Measurements from ENCODE around the gene SPZ1. TPM values are rescaled to one million over a fixed set of nuclear protein-coding genes. Genes with fewer than 3 reads are reported as not detected.
"Not testable (repeated sequence)": the region's sequence is repeated elsewhere in the genome, so short reads cannot be mapped to it uniquely, and the experiment has no call there.

The SPZ1 gene, protein sequence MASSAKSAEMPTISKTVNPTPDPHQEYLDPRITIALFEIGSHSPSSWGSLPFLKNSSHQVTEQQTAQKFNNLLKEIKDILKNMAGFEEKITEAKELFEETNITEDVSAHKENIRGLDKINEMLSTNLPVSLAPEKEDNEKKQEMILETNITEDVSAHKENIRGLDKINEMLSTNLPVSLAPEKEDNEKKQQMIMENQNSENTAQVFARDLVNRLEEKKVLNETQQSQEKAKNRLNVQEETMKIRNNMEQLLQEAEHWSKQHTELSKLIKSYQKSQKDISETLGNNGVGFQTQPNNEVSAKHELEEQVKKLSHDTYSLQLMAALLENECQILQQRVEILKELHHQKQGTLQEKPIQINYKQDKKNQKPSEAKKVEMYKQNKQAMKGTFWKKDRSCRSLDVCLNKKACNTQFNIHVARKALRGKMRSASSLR
- not detected for total RNA-seq

DNA sequence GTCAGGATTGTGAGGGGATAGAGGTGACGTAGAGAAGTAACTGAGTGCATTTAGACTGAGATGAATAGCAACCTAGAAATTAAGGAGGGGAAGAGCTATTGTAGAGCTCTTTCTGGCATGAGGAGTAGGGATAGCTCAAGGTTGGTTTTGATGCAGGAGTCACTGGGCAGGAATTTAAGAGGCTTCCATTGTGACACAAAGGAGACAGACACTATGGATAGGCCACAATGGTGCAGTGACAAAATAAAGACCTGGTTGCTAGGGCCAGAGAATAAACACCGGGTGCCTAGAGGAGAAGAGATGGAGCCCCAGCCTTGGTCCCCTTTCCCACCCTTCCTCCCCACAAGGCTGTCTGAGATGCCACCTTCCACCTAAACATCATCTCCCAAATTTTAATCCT lies at the start of gene SPZ1:
SPZ1 (plus strand) TSS at position 301 of the 400 bp plus-strand sequence. CDS start 214 bp downstream, outside the sequence.
- H3K4me3 ChIP-seq = no peak within 1 kb of the TSS
- H3K36me3 ChIP-seq = no peaks in the 10 kb centered on the region
- no peak within 1 kb of the TSS for H3K27ac ChIP-seq
- H3K27me3 ChIP-seq = no peaks in the 10 kb centered on the region
- intact Hi-C loops (cut with DNase I) = no loop called here
- no peak for DNase-seq
- TF ChIP-seq, protein P1, sequence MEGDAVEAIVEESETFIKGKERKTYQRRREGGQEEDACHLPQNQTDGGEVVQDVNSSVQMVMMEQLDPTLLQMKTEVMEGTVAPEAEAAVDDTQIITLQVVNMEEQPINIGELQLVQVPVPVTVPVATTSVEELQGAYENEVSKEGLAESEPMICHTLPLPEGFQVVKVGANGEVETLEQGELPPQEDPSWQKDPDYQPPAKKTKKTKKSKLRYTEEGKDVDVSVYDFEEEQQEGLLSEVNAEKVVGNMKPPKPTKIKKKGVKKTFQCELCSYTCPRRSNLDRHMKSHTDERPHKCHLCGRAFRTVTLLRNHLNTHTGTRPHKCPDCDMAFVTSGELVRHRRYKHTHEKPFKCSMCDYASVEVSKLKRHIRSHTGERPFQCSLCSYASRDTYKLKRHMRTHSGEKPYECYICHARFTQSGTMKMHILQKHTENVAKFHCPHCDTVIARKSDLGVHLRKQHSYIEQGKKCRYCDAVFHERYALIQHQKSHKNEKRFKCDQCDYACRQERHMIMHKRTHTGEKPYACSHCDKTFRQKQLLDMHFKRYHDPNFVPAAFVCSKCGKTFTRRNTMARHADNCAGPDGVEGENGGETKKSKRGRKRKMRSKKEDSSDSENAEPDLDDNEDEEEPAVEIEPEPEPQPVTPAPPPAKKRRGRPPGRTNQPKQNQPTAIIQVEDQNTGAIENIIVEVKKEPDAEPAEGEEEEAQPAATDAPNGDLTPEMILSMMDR (IDR thresholded peaks at IDR 0.05) = no peak
- H3K4me1 ChIP-seq = no peaks in the 10 kb centered on the region
- no peak within 1 kb of the TSS for H3K9ac ChIP-seq (ENCODE audit: low read depth in 2 of 2, low read length in 2 of 2)
- no peaks in the 10 kb centered on the region for H3K9me3 ChIP-seq

DNA sequence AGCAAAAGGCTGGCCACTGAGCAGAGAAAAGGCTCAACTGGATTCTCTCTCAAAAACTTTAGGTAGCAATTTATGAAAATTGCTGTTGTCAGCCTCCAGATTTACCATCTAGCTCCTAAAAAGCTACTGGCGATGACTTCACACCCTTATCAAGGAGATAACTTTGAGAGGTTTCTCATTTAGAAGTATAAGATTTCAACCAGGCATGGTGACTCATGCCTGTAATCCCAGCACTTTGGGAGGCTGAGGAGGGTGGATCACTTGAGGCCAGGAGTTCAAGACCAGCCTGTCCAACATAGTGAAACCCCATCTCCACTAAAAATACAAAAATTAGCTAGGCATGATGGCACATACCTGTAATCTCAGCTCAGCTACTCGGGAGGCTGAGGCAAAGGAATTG lies 49.3 kb upstream of the SPZ1 start:
- not testable (repeated sequence) for H3K27ac ChIP-seq

DNA sequence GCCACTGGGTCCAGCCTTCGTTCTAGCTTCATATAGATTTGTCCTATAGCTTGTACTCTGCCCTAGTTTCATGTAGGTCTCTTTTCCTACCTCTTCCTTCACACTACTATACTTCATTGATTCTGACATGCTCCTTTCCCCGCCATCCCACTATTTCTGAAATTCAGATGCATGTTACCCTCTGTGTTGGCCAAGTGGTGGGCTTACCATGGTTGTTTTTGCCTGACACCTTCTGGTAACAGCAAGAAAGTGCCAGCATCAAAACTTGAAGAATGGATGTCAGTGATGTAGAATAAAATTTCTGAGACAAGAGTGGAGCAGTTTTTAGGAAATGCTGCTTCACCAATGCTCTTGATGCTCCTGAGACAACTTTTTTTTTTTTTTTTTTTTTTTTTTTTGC lies 44.5 kb upstream of the SPZ1 start:
- no peak for DNase-seq
- intact Hi-C loops (cut with DNase I) = no loop called here
- no peaks in the 10 kb centered on the region for H3K27me3 ChIP-seq

More for the DNA sequence above, 49.3 kb upstream of the SPZ1 start:
- H3K9ac ChIP-seq (ENCODE audit: low read depth in 2 of 2, low read length in 2 of 2); H3K4me1 ChIP-seq; H3K36me3 ChIP-seq; H3K9me3 ChIP-seq; H3K27me3 ChIP-seq; DNase-seq; H3K4me3 ChIP-seq; intact Hi-C loops (cut with DNase I): not testable (repeated sequence)

DNA sequence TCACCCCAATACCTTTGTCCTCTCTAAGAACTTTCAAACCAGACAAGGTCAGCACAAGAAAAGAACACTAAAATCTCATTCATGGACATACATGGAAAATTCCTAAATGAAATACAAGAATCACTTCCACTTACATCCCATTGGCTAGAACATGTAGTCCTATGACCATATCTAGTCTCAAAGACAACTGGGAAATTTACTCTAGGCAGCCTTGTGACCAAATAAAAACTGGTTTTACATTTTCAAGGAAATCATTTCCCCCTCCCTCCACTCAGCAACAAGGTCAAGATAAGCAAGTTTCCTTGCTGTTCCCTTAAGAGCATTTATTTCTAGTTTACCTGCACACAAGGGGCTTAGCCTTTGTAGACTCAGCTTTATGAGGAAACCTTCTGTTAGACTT lies 43.6 kb upstream of the SPZ1 start:
- no peaks in the 10 kb centered on the region for H3K9me3 ChIP-seq
- H3K4me3 ChIP-seq = no peak overlapping the region
- no peaks in the 10 kb centered on the region for H3K4me1 ChIP-seq
- no peak for DNase-seq
- no peak overlapping the region for H3K9ac ChIP-seq (ENCODE audit: low read depth in 2 of 2, low read length in 2 of 2)
- TF ChIP-seq, protein P1 (IDR thresholded peaks at IDR 0.05) = no peak
- no peaks in the 10 kb centered on the region for H3K36me3 ChIP-seq
- H3K27me3 ChIP-seq = no peaks in the 10 kb centered on the region
- intact Hi-C loops (cut with DNase I) = no loop called here
- H3K27ac ChIP-seq = no peak overlapping the region

More for the DNA sequence above, 44.5 kb upstream of the SPZ1 start:
- Histone ChIP-seq H3K4me3 (no peak overlapping the region), H3K9ac (ENCODE audit: low read depth in 2 of 2, low read length in 2 of 2) (no peak overlapping the region), H3K36me3 (no peaks in the 10 kb centered on the region), H3K27ac (no peak overlapping the region), H3K4me1 (no peaks in the 10 kb centered on the region), H3K9me3 (no peaks in the 10 kb centered on the region)
- TF ChIP-seq, protein P1 (IDR thresholded peaks at IDR 0.05) = peak; percentile 18

DNA sequence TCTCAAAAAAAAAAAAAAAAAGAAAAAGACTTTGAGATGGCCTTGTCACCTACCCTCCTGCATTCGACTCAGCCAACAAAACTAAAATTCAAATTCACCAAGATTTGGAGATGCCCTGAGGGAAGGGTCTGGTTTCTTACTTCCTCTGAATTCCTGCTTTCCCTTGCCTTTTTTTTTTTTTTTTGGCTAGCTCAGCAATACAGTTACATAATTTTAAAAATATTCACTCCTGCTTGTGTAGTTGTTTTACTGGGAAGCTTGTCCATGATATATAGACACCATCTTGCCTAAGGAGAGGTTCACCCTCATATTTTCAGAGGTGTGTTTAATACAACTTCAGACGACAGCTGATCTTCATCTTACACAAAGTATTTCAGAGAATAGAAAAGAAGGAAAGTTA lies 42.6 kb upstream of the SPZ1 start:
- no peaks in the 10 kb centered on the region for H3K27me3 ChIP-seq
- intact Hi-C loops (cut with DNase I) = no loop called here
- no peak overlapping the region for H3K27ac ChIP-seq

More for the DNA sequence above, 42.6 kb upstream of the SPZ1 start:
- TF ChIP-seq, protein P1 (IDR thresholded peaks at IDR 0.05) = no peak
- no peak overlapping the region for H3K4me3 ChIP-seq
- no peaks in the 10 kb centered on the region for H3K9me3 ChIP-seq
- no peaks in the 10 kb centered on the region for H3K36me3 ChIP-seq
- H3K4me1 ChIP-seq = no peaks in the 10 kb centered on the region
- H3K9ac ChIP-seq (ENCODE audit: low read depth in 2 of 2, low read length in 2 of 2) = no peak overlapping the region
- no peak for DNase-seq

All from colonic mucosa (tissue), 4 donors.